Esophagus squamous epithelium (tissue), 4 donors: Measurements from ENCODE around the gene LIME1.

ENCODE experiments used
- CTCF ChIP-seq, 6 experiments: fragments of 450-650 bp in 4 of 6; fragments of 200-600 bp in 2 of 6; sonication (generic) in 2 of 6; IDR thresholded peaks; one replicate each; pipeline ENCODE4 v1.5.1; 2016 to 2019; ENCODE audit warnings: antibody characterized with exemption in 6 of 6, mild to moderate bottlenecking in 4 of 6, moderate library complexity in 4 of 6
- POLR2A ChIP-seq, 4 donors: fragments of 450-650 bp; IDR thresholded peaks; one replicate each; pipeline ENCODE4 v1.6.1; 2017; ENCODE audit warnings: antibody characterized with exemption in 4 of 4, mild to moderate bottlenecking in 4 of 4, moderate library complexity in 3 of 4

DNA sequence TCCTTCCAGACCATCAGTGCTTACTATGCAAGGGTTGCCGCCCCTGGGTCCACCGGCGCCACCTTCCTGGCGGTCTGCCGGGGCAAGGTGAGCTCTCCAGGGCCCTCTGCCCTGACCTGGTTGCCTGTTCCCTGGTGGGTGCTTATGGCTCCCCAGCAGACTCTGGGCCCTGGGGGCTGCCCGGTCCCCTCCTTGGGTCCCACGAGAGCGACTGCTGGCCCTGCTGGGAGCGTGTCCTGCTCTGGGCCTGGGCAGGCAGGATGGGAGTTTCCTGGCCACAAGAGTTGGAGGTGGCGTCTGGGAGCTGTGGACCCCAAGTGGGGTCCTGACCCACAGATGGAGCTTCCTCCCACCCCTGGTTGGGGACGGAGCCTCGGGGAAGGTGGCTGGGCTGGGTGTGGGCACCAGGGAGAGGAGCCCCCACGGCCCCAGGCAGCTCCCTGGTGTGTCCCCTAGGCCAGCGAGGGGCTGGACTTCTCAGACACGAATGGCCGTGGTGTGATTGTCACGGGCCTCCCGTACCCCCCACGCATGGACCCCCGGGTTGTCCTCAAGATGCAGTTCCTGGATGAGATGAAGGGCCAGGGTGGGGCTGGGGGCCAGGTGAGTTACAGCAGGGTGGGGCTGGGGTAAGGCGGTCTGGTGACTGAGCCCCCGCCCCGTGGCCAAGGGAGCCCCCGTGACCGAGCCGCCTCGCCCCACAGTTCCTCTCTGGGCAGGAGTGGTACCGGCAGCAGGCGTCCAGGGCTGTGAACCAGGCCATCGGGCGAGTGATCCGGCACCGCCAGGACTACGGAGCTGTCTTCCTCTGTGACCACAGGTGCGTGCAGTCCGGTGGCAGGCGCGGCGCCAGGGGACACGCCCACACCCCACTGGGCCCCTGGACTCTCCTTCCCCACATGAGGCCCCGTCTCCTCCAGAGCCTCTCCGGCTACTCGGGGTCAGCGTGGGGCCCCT, 47.1 kb upstream of the LIME1 start:
- TF ChIP-seq CTCF (IDR thresholded peaks at IDR 0.05) (no peak), POLR2A (IDR thresholded peaks at IDR 0.05) (no peak)
